Erythroblast (primary cell): ENCODE measurements around the gene CDKL2.

ENCODE experiments used
- GATA1 ChIP-seq: IDR thresholded peaks from 2 replicates; pipeline ENCODE4 v1.6.1; 2011; ENCODE audit warnings: low read depth, mild to moderate bottlenecking, control low read depth, low read length, moderate library complexity
- POLR2A ChIP-seq: IDR thresholded peaks from 2 replicates; pipeline ENCODE4 v1.6.1; 2011; ENCODE audit warnings: mild to moderate bottlenecking, low read length

GRCh38 chr4:75658876-75659275, 28.5 kb upstream of the CDKL2 start:
- TF ChIP-seq POLR2A (no peak), GATA1 (no peak)
